K562 (cell line): ENCODE measurements around the gene PRSS35. TPM values are rescaled to one million over a fixed set of nuclear protein-coding genes. Genes with fewer than 3 reads are reported as not detected.

Experiments
- ATAC-seq: fragments of 200-7000 bp; cut with Tn5 transposase; 3 replicates; pipeline ENCODE4 v1.9.1; 2020; ENCODE audit warnings: moderate library complexity
- BruUV-seq: library from RNA; stranded (reverse); fragments of 400-500 nt; replicated peaks from 2 replicates; lab custom pipeline; 2021; lab: Mats Ljungman, UMichigan
- CTCF ChIA-PET: fragments of 300-600 bp; formaldehyde crosslinking; extraction: SDS; loops from one replicate; lab custom pipeline; 2021; ENCODE audit warnings: low intra/inter-chr PET ratio; lab: Yijun Ruan, JAX
- POLR2A ChIA-PET: fragments of 300-600, 350-650 bp; sonication (Branson Sonifier 250); formaldehyde crosslinking; extraction: SDS; loops from one replicate; lab custom pipeline; 2021; ENCODE audit warnings: antibody characterized with exemption, inconsistent platforms; lab: Yijun Ruan, JAX
- DNase-seq, 4 experiments: peaks; one replicate each; pipeline versions ENCODE4 v3.0.0 to v3.0.0-alpha.2; 2011 to 2018; ENCODE audit warnings: low spot score in 3 of 4, mixed read lengths in 3 of 4; ENCODE audit errors: extremely low read depth in 1 of 4
- FAIRE-seq: peaks from 2 replicates; lab custom pipeline; 2011; peaks lifted over from hg19 to GRCh38; lab: Jason Lieb, UNC
- H2AFZ ChIP-seq: 2 replicates; pipeline ENCODE4 v1.6.0; 2011; ENCODE audit warnings: low read depth, low read length, control low read depth, inconsistent platforms
- H3K27ac ChIP-seq: fragments of 200-600 bp; 3 replicates; pipeline ENCODE4 v1.8.0; 2011; ENCODE audit warnings: low read depth, mild to moderate bottlenecking, control low read depth, inconsistent platforms, low read length, moderate library complexity, mixed read lengths; ENCODE audit errors: extremely low read depth
- H3K27me3 ChIP-seq, 2 experiments: fragments of 300-600 bp in 1 of 2; 2 replicates in 1 of 2; 3 replicates in 1 of 2; pipeline versions ENCODE4 v1.6.0 to v1.8.0; 2011; ENCODE audit warnings: inconsistent platforms in 2 of 2, low read length in 2 of 2, mild to moderate bottlenecking in 1 of 2, mixed read lengths in 1 of 2, moderate library complexity in 1 of 2; ENCODE audit not compliant: control insufficient read depth in 2 of 2, insufficient read depth in 2 of 2
- H3K36me3 ChIP-seq: fragments of 300-600 bp; 3 replicates; pipeline ENCODE4 v1.8.0; 2011; ENCODE audit warnings: mild to moderate bottlenecking, low read length, inconsistent platforms; ENCODE audit not compliant: control insufficient read depth, insufficient read depth
- H3K4me1 ChIP-seq, 2 experiments: fragments of 200-600 bp in 1 of 2; replicated peaks in 1 of 2; 2 replicates in 1 of 2; 3 replicates in 1 of 2; pipeline versions ENCODE4 v1.5.1 to v1.8.0; 2011; ENCODE audit warnings: inconsistent platforms in 2 of 2, low read length in 2 of 2, mild to moderate bottlenecking in 1 of 2, mixed read lengths in 1 of 2, moderate library complexity in 1 of 2; ENCODE audit not compliant: control insufficient read depth in 2 of 2, insufficient read depth in 2 of 2
- H3K4me2 ChIP-seq: 2 replicates; pipeline ENCODE4 v1.6.1; 2011; ENCODE audit warnings: low read length, control low read depth, inconsistent platforms, mixed read lengths; ENCODE audit not compliant: insufficient read depth
- H3K4me3 ChIP-seq: fragments of 200-600 bp; sonication (generic), shearing (Covaris generic); 2 replicates; pipeline ENCODE4 v1.5.1; 2016; ENCODE audit warnings: control low read depth, inconsistent platforms
- H3K79me2 ChIP-seq: fragments of 200-600 bp; 3 replicates; pipeline ENCODE4 v1.8.0; 2011; ENCODE audit warnings: low read length, inconsistent platforms; ENCODE audit not compliant: control insufficient read depth, insufficient read depth
- H3K9ac ChIP-seq, 2 experiments: 2 replicates each; pipeline versions ENCODE4 v1.6.0 to v1.6.1; 2011; ENCODE audit warnings: low read depth in 2 of 2, low read length in 2 of 2, control low read depth in 1 of 2, inconsistent platforms in 1 of 2, mild to moderate bottlenecking in 1 of 2, mixed read lengths in 1 of 2; ENCODE audit not compliant: insufficient read depth in 1 of 2
- H3K9me1 ChIP-seq: one replicate; pipeline ENCODE4 v1.6.0; 2011; ENCODE audit warnings: inconsistent platforms, mild to moderate bottlenecking, low read length, moderate library complexity; ENCODE audit not compliant: control insufficient read depth, insufficient read depth
- H3K9me3 ChIP-seq: replicated peaks from 2 replicates; pipeline ENCODE4 v1.5.1; 2011; ENCODE audit warnings: low read depth, low read length, inconsistent platforms; ENCODE audit not compliant: control insufficient read depth, insufficient read depth
- H4K20me1 ChIP-seq: replicated peaks from 2 replicates; pipeline ENCODE4 v1.6.1; 2011; ENCODE audit warnings: low read length, inconsistent platforms, mixed read lengths; ENCODE audit not compliant: control insufficient read depth, insufficient read depth
- CHD1 ChIP-seq: fragments of 200-600 bp; sonication (generic); IDR thresholded peaks from one replicate; pipeline ENCODE4 v1.6.1; 2012; ENCODE audit warnings: mild to moderate bottlenecking, moderate library complexity, low read length, inconsistent platforms
- ELK1 ChIP-seq: sonication (generic); formaldehyde crosslinking; IDR thresholded peaks from 2 replicates; pipeline ENCODE4 v1.8.1; 2022; ENCODE audit warnings: missing genetic modification reagents
- TAF15 ChIP-seq: fragments of 200-400 bp; formaldehyde crosslinking; IDR thresholded peaks from 2 replicates; pipeline ENCODE4 v1.6.1; 2017; ENCODE audit warnings: mild to moderate bottlenecking, low read depth, low read length, moderate library complexity
- ZNF699 ChIP-seq: fragments of 250-450 bp; sonication (Bioruptor Pico); IDR thresholded peaks from 2 replicates; pipeline ENCODE4 v1.8.0; 2021; ENCODE audit warnings: mild to moderate bottlenecking, moderate library complexity; ENCODE audit not compliant: insufficient replicate concordance
- ZNF766 ChIP-seq: fragments of 200-800 bp; sonication (Bioruptor generic); conservative IDR thresholded peaks from 2 replicates; pipeline ENCODE4 v1.6.1; 2016; ENCODE audit warnings: missing genetic modification characterization, missing compliant biosample characterization
- WGBS: fragments of 100-300 bp; shearing (Covaris generic); methylation state at CpG from one replicate; pipeline ENCODE4 v1.1.6; 2016; ENCODE audit warnings: low coverage, mixed read lengths; ENCODE audit not compliant: insufficient coverage; ENCODE audit errors: missing lambda C conversion rate; 5-methylcytosine and 5-hydroxymethylcytosine counted together
- in situ Hi-C: fragments of 300-500 bp; cut with MboI; formaldehyde crosslinking; loops from 4 replicates; pipeline ENCODE4 v1.15.0; 2018; ENCODE audit warnings: inconsistent platforms, mixed read lengths
- intact Hi-C: fragments of 100-400 bp; cut with micrococcal nuclease; formaldehyde crosslinking; loops from 2 replicates; pipeline ENCODE4 v1.14.2; 2022
- polyA plus RNA-seq, 8 experiments: library from polyadenylated mRNA; depleted of rRNA in 4 of 8; stranded (reverse) in 5 of 8; unstranded in 3 of 8; fragments of >200 nt; fragmentation: Nextera tagmentation in 2 of 8; fragmentation: Illumina TruSeq in 1 of 8; extraction: Ambion mirVana in 2 of 8; extraction: Trizol in 1 of 8; gene quantifications; 2 replicates each; pipeline versions ENCODE4 v1.2.1 to v1.2.3, GENCODE V29; 2011 to 2014; ENCODE audit warnings: inconsistent platforms in 1 of 8, missing spikeins in 1 of 8
- total RNA-seq, 7 experiments: library from RNA; depleted of rRNA in 6 of 7; stranded (reverse); fragments of >200 nt in 6 of 7; fragmentation: Illumina TruSeq in 2 of 7; extraction: Trizol in 2 of 7; gene quantifications; 2 replicates each; pipeline versions ENCODE4 v1.2.1 to v1.2.3, GENCODE V29; 2011 to 2021; ENCODE audit warnings: low replicate concordance in 1 of 7

The PRSS35 gene
- total and polyA plus RNA-seq, 9 of the 15 experiments (the other 6 are each of a cell fraction or from before 2014, with no cell fraction given): not detected

GRCh38 chr6:83490217-83490807 lies 22.0 kb upstream of the PRSS35 start:
- FAIRE-seq: no peak

More at GRCh38 chr6:83490217-83490807, 22.0 kb upstream of the PRSS35 start:
- no TSS peak for BruUV-seq
- intact Hi-C loops: no loop called here
- H3K4me1 ChIP-seq: no peaks in the 10 kb centered on the region
- CTCF ChIA-PET: no interaction called here
- DNase-seq (no peak), ATAC-seq (no peak)
- H3K4me3 ChIP-seq: no peak overlapping the region
- H3K9ac ChIP-seq: no peak overlapping the region
- H3K36me3 ChIP-seq: no peaks in the 10 kb centered on the region
- H3K27me3 ChIP-seq: no peaks in the 10 kb centered on the region; a peak in 1 of 5 replicates
- no peak overlapping the region for H2AFZ ChIP-seq
- in situ Hi-C loops: no loop called here
- H4K20me1 ChIP-seq: no peaks in the 10 kb centered on the region
- no peaks in the 10 kb centered on the region for H3K9me3 ChIP-seq
- TF ChIP-seq ZNF766 (CRISPR knock-in tag) (no peak), CHD1 (no peak), ELK1 (no peak), TAF15 (no peak), ZNF699 (CRISPR knock-in tag) (no peak)
- TF ChIP-seq, all 486 proteins: peak for 0
- 8% methylated on average over 2 of the region's 2 CpGs for WGBS
- no peak overlapping the region for H3K27ac ChIP-seq
- no peaks in the 10 kb centered on the region for H3K9me1 ChIP-seq
- no peaks in the 10 kb centered on the region for H3K79me2 ChIP-seq
- POLR2A ChIA-PET: no interaction called here
- no peak overlapping the region for H3K4me2 ChIP-seq
